GM12878 (cell line): ENCODE data around the gene DUSP8.
A peak's percentile ranks its signal among the peaks of the same experiment; 100 is the strongest.

Experiments
- CTCF ChIP-seq, 3 experiments: IDR thresholded peaks in 2 of 3; conservative IDR thresholded peaks in 1 of 3; 2 replicates each; pipeline ENCODE4 v1.5.1; 2011; ENCODE audit warnings: low read depth in 3 of 3, low read length in 3 of 3, mild to moderate bottlenecking in 3 of 3, control low read depth in 2 of 3, moderate library complexity in 2 of 3, inconsistent platforms in 1 of 3, mixed read lengths in 1 of 3; ENCODE audit not compliant: control insufficient read depth in 2 of 3, insufficient read depth in 1 of 3; ENCODE audit errors: extremely low read depth in 1 of 3
- FOS ChIP-seq: IDR thresholded peaks from 3 replicates; pipeline ENCODE4 v1.6.1; 2011; ENCODE audit warnings: borderline replicate concordance; ENCODE audit not compliant: insufficient read length; ENCODE audit errors: extremely low read depth
- POLR2A ChIP-seq: IDR thresholded peaks from 2 replicates; pipeline ENCODE4 v1.6.1; 2011; ENCODE audit warnings: low read depth, mild to moderate bottlenecking, low read length
- POLR2AphosphoS5 ChIP-seq: IDR thresholded peaks from 2 replicates; pipeline ENCODE4 v1.6.1; 2011; ENCODE audit warnings: mild to moderate bottlenecking, low read length, inconsistent platforms
- TF ChIP-seq, protein P1 (sequence below): IDR thresholded peaks from 2 replicates; pipeline ENCODE4 v1.6.1; 2012; ENCODE audit warnings: low read depth, low read length, improper control_type of control experiment

DNA sequence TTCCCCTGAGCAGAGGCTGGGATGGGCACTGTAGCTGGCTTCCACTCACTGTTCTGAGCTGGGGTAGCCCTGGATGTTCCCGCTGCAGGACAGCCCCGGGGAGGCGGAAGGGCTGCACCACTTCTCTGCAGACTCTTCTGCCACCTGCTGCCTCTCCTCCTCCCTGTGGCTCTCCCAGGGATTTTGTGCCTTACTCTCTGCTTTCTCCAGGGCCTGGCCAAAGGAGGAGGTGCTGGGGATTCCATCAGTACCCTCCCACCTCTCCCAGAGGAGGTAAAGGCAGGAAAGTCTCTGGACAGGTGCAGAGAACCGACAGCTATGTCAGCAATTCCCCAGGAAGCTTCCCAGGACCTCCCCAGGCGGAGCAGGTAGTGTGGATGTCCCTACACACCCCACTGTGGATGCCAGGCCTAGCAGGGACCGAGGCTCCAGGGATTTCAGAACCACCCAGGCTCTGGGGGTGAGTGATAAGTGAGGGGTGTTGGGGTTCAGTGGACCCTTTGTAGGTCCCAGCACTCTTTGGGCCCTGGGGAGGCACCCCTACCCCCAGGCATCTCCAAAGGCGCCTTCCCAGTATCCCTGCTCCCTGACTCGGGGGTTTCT is 11.3 kb downstream of the DUSP8 start:
- no peak for TF ChIP-seq FOS
- TF ChIP-seq POLR2A, result no peak
- no peak for TF ChIP-seq POLR2AphosphoS5
- TF ChIP-seq CTCF (IDR thresholded peaks at IDR 0.05 in 2 of 3, conservative IDR thresholded peaks at IDR 0.05 in 1 of 3; ENCODE audit: control insufficient read depth in 2 of 3, extremely low read depth in 1 of 3, insufficient read depth in 1 of 3, low read depth in 3 of 3, low read length in 3 of 3), result peak in 1 of 3 experiments; percentile 26; a peak in 2 of 6 replicates
- TF ChIP-seq, protein P1, sequence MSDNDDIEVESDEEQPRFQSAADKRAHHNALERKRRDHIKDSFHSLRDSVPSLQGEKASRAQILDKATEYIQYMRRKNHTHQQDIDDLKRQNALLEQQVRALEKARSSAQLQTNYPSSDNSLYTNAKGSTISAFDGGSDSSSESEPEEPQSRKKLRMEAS, result no peak
